ENCODE measurements around the gene SAA4.

GRCh38 chr11:18209058-18209457 is 27.5 kb downstream of the SAA4 start:
- TF ChIP-seq, protein P1, sequence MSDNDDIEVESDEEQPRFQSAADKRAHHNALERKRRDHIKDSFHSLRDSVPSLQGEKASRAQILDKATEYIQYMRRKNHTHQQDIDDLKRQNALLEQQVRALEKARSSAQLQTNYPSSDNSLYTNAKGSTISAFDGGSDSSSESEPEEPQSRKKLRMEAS (IDR thresholded peaks at IDR 0.05) = no peak
- TF ChIP-seq CTCF (IDR thresholded peaks at IDR 0.05 in 2 of 3, conservative IDR thresholded peaks at IDR 0.05 in 1 of 3; ENCODE audit: borderline replicate concordance in 1 of 3, insufficient read depth in 1 of 3, low read depth in 2 of 3, low read length in 2 of 3) (no peak), ZFX (IDR thresholded peaks at IDR 0.05) (no peak), SRF (IDR thresholded peaks at IDR 0.05; ENCODE audit: low read depth) (no peak), EZH2 (IDR thresholded peaks at IDR 0.05) (no peak), POLR2A (IDR thresholded peaks at IDR 0.05; ENCODE audit: borderline replicate concordance, extremely low read depth, insufficient read depth, insufficient read length) (no peak), POLR2AphosphoS5 (IDR thresholded peaks at IDR 0.05; ENCODE audit: low read depth, low read length) (no peak), RAD21 (IDR thresholded peaks at IDR 0.05; ENCODE audit: low read depth) (no peak), SP1 (IDR thresholded peaks at IDR 0.05; ENCODE audit: low read depth) (no peak), JUND (IDR thresholded peaks at IDR 0.05) (no peak)

All from HCT116 (cell line).